Keratinocyte (primary cell): ENCODE measurements around the gene IGFN1.

Experiments
- EZH2 ChIP-seq: IDR thresholded peaks from one replicate; pipeline ENCODE4 v1.6.1; 2012; ENCODE audit warnings: inconsistent platforms, mild to moderate bottlenecking, low read length, moderate library complexity
- TF ChIP-seq, protein P1 (sequence below), 3 experiments: IDR thresholded peaks in 1 of 3; conservative IDR thresholded peaks in 1 of 3; optimal IDR thresholded peaks in 1 of 3; 2 replicates in 2 of 3; 3 replicates in 1 of 3; pipeline versions ENCODE3 to v1.5.1; 2011; ENCODE audit warnings: low read length in 3 of 3, mild to moderate bottlenecking in 3 of 3, moderate library complexity in 2 of 3, control low read depth in 1 of 3, inconsistent platforms in 1 of 3; ENCODE audit not compliant: insufficient read depth in 2 of 3; ENCODE audit errors: extremely low read depth in 1 of 3

DNA sequence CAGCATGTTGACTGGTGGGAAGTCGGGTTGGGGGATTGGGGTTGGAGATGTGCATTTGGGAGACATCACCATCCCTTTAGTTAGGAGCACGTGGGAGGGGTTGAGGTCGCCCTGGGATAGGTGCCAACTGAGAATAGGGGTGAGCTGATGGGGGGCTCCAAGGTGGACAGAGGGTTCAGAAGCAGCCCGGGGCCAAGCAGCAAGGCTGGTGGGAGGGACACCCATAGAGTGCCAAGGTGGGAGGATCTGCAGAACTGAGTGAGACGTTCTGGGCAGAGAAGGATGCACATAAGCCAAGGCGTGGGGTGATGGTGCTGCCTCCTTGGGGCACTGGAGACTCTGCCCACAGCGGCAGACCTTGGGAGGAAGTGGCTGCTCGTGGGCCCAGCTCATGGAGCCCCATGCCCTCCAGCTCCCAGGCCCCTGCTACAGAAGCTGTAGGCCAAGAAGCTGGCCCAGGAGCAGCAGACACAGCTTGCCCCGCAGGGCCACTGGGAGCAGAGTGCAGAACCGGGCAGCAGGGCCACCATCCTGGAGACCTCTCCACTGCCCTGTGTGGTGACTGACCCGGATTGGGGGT is 61.3 kb downstream of the IGFN1 start:
- TF ChIP-seq, protein P1, sequence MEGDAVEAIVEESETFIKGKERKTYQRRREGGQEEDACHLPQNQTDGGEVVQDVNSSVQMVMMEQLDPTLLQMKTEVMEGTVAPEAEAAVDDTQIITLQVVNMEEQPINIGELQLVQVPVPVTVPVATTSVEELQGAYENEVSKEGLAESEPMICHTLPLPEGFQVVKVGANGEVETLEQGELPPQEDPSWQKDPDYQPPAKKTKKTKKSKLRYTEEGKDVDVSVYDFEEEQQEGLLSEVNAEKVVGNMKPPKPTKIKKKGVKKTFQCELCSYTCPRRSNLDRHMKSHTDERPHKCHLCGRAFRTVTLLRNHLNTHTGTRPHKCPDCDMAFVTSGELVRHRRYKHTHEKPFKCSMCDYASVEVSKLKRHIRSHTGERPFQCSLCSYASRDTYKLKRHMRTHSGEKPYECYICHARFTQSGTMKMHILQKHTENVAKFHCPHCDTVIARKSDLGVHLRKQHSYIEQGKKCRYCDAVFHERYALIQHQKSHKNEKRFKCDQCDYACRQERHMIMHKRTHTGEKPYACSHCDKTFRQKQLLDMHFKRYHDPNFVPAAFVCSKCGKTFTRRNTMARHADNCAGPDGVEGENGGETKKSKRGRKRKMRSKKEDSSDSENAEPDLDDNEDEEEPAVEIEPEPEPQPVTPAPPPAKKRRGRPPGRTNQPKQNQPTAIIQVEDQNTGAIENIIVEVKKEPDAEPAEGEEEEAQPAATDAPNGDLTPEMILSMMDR (optimal IDR thresholded peaks at IDR 0.05 in 1 of 3, IDR thresholded peaks at IDR 0.05 in 1 of 3, conservative IDR thresholded peaks at IDR 0.05 in 1 of 3; ENCODE audit: extremely low read depth in 1 of 3, insufficient read depth in 2 of 3, low read length in 3 of 3), result no peak
- TF ChIP-seq EZH2, result no peak
